HL-60 (cell line): Measurements from ENCODE around the gene DOCK9.

Experiments used
- DNase-seq, 2 experiments: peaks; one replicate each; pipeline ENCODE4 v3.0.0-alpha.2; 2010 to 2020; ENCODE audit warnings: low read depth in 1 of 2, low spot score in 1 of 2
- H3K27ac ChIP-seq: fragments of 250-450 bp; sonication (Bioruptor Pico); replicated peaks from 2 replicates; pipeline ENCODE4 v1.5.1; 2020; ENCODE audit warnings: mild to moderate bottlenecking, moderate library complexity
- H3K27me3 ChIP-seq: fragments of 250-450 bp; sonication (Bioruptor Pico); 2 replicates; pipeline ENCODE4 v1.5.1; 2021; ENCODE audit warnings: mild to moderate bottlenecking, moderate library complexity; ENCODE audit not compliant: insufficient read depth, poor library complexity, severe bottlenecking
- H3K4me3 ChIP-seq: replicated peaks from 2 replicates; pipeline ENCODE4 v1.5.1; 2011; ENCODE audit warnings: mild to moderate bottlenecking, control low read depth, low read length; ENCODE audit not compliant: insufficient read depth
- CTCF ChIP-seq: IDR thresholded peaks from one replicate; pipeline ENCODE4 v1.5.1; 2011; ENCODE audit warnings: low read length, control low read depth, inconsistent platforms; ENCODE audit not compliant: insufficient read depth
- GABPA ChIP-seq: IDR thresholded peaks from 2 replicates; pipeline ENCODE4 v1.6.1; 2012; ENCODE audit warnings: low read depth
- POLR2AphosphoS5 ChIP-seq: IDR thresholded peaks from 2 replicates; pipeline ENCODE4 v1.6.1; 2012; ENCODE audit warnings: low read depth
- REST ChIP-seq: IDR thresholded peaks from 2 replicates; pipeline ENCODE4 v1.6.1; 2012; ENCODE audit warnings: low read depth; ENCODE audit not compliant: insufficient replicate concordance
- SPI1 ChIP-seq: IDR thresholded peaks from 2 replicates; pipeline ENCODE4 v1.6.1; 2012; ENCODE audit warnings: low read depth, mild to moderate bottlenecking, borderline replicate concordance

The DOCK9 gene

GRCh38 chr13:98919566-98919965 lies 58.3 kb downstream of the DOCK9 start:
- TF ChIP-seq REST, result no peak
- no peak for TF ChIP-seq SPI1
- TF ChIP-seq POLR2AphosphoS5, result no peak
- no peak for TF ChIP-seq CTCF
- TF ChIP-seq GABPA, result no peak
- H3K27me3 ChIP-seq, result peaks cover 10% of the 10 kb centered on the region
- H3K27ac ChIP-seq, result no peak overlapping the region
- H3K4me3 ChIP-seq, result no peak overlapping the region
- no peak for DNase-seq

- TF ChIP-seq SPI1 (peak; percentile 75), GABPA (no peak), REST (no peak), CTCF (no peak), POLR2AphosphoS5 (no peak)
- Histone ChIP-seq H3K27me3 (peaks cover 10% of the 10 kb centered on the region), H3K4me3 (no peak overlapping the region), H3K27ac (no peak overlapping the region)
- peak in 1 of 2 experiments; percentile 38 for DNase-seq
Measured at GRCh38 chr13:98918771-98919170, 59.1 kb downstream of the DOCK9 start.

- no peak overlapping the region for H3K27ac ChIP-seq
- no peak for DNase-seq
- peaks cover 10% of the 10 kb centered on the region for H3K27me3 ChIP-seq
Measured at GRCh38 chr13:98917116-98917515, 60.7 kb downstream of the DOCK9 start.

More at GRCh38 chr13:98917116-98917515, 60.7 kb downstream of the DOCK9 start:
- no peak overlapping the region for H3K4me3 ChIP-seq
- TF ChIP-seq REST (no peak), POLR2AphosphoS5 (no peak), SPI1 (no peak), GABPA (no peak), CTCF (no peak)
